Thoracic aorta (tissue), 2 donors: ENCODE results near the gene TXNRD2. TPM values are rescaled to one million over a fixed set of nuclear protein-coding genes. Genes with fewer than 3 reads are reported as not detected.

ENCODE experiments used
- ATAC-seq: fragments of 150-250 bp; one replicate; pipeline ENCODE4 v1.8.0; 2017; ENCODE audit warnings: low read depth; ENCODE audit not compliant: insufficient number of reproducible peaks, low FRiP score
- DNase-seq: peaks from one replicate; pipeline ENCODE4 v3.0.0-alpha.2; 2020; ENCODE audit warnings: low spot score
- H3K27ac ChIP-seq, 2 donors: fragments of 200-600 bp; sonication (generic); 1 replicate in 1 of 2; 2 replicates in 1 of 2; pipeline ENCODE4 v1.5.1; 2016; ENCODE audit warnings: mild to moderate bottlenecking in 2 of 2, moderate library complexity in 2 of 2
- H3K27me3 ChIP-seq: fragments of 200-600 bp; sonication (generic); replicated peaks from 2 replicates; pipeline ENCODE4 v1.6.0; 2016; ENCODE audit warnings: mild to moderate bottlenecking; ENCODE audit not compliant: insufficient read depth
- H3K36me3 ChIP-seq: fragments of 200-600 bp; sonication (generic); one replicate; pipeline ENCODE4 v1.5.1; 2016
- H3K4me1 ChIP-seq, 2 donors: fragments of 200-600 bp; sonication (generic); 1 replicate in 1 of 2; 2 replicates in 1 of 2; pipeline versions ENCODE4 v1.5.1 to v1.6.0; 2016; ENCODE audit warnings: low read depth in 2 of 2, mild to moderate bottlenecking in 1 of 2; ENCODE audit not compliant: control insufficient read depth in 1 of 2
- H3K4me3 ChIP-seq: fragments of 200-600 bp; sonication (generic); 2 replicates; pipeline ENCODE4 v1.5.1; 2016; ENCODE audit warnings: mild to moderate bottlenecking
- H3K9me3 ChIP-seq: fragments of 200-600 bp; sonication (generic); 2 replicates; pipeline ENCODE4 v1.5.1; 2016
- total RNA-seq, 2 donors: library from RNA; depleted of rRNA; stranded (reverse); fragments of >200 nt; gene quantifications; one replicate each; pipeline versions ENCODE4 v1.1.0 to v1.2.3, GENCODE V29; 2016
- TF ChIP-seq, protein P1 (sequence below): fragments of 200-600 bp; sonication (generic); IDR thresholded peaks from one replicate; pipeline ENCODE4 v1.5.1; 2019; ENCODE audit warnings: antibody characterized with exemption

Gene TXNRD2
- total RNA-seq, 2 donors from 2014 or later = 27.4 to 37.6 TPM

DNA sequence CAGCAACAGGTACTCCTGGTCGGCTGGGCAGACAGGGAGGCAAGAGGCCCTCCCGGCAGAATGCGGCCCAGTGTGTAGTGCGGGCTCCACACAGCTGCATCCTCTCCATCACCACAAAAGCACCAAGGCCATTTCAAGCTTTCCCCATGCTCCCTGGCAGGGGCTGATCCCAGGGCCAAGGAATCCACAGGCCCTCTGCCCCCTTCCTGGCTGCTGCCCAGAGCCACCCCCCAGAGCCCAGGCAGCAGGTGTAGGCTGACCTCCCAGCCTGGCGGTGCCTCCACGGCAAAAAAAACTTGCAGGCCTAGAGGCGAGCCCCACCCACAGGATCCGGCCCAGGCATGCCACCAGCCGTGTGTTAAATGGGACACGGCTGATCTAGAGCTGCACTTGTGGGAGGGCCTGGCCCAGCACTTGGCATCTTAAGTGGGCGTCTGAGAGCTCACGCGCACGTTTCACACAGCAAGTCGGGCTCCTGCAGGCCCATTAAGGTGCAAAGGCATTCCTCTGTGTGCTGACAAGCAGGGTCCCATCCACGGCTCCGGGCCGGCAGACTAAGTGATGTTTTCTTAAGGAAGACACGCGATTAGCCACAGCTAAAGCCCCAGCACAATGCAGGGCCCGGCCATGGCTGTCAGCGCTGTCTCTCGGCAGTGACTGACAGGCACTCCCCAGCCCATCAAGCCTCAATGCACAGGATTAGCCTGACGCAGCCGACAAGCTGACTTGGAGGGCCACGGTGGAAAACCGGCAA, 67.1 kb downstream of the TXNRD2 start:
- no peak for DNase-seq
- Histone ChIP-seq H3K27me3 (no peaks in the 10 kb centered on the region), H3K4me1 (peaks cover 15 to 29% of the 10 kb centered on the region in 2 donors), H3K4me3 (no peak overlapping the region), H3K36me3 (peaks cover 5% of the 10 kb centered on the region), H3K9me3 (no peaks in the 10 kb centered on the region), H3K27ac (peak overlapping the region; percentile 44 to 50)
- TF ChIP-seq, protein P1, sequence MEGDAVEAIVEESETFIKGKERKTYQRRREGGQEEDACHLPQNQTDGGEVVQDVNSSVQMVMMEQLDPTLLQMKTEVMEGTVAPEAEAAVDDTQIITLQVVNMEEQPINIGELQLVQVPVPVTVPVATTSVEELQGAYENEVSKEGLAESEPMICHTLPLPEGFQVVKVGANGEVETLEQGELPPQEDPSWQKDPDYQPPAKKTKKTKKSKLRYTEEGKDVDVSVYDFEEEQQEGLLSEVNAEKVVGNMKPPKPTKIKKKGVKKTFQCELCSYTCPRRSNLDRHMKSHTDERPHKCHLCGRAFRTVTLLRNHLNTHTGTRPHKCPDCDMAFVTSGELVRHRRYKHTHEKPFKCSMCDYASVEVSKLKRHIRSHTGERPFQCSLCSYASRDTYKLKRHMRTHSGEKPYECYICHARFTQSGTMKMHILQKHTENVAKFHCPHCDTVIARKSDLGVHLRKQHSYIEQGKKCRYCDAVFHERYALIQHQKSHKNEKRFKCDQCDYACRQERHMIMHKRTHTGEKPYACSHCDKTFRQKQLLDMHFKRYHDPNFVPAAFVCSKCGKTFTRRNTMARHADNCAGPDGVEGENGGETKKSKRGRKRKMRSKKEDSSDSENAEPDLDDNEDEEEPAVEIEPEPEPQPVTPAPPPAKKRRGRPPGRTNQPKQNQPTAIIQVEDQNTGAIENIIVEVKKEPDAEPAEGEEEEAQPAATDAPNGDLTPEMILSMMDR = no peak
- ATAC-seq = no peak

GRCh38 chr22:19873960-19874306, 67.7 kb downstream of the TXNRD2 start:
- peaks cover 5% of the 10 kb centered on the region for H3K36me3 ChIP-seq
- H3K4me1 ChIP-seq = peaks cover 15 to 29% of the 10 kb centered on the region in 2 donors
- DNase-seq (no peak), ATAC-seq (no peak)
- TF ChIP-seq, protein P1 = no peak
- H3K4me3 ChIP-seq = no peak overlapping the region
- H3K27me3 ChIP-seq = no peaks in the 10 kb centered on the region
- H3K9me3 ChIP-seq = no peaks in the 10 kb centered on the region
- no peak overlapping the region for H3K27ac ChIP-seq

GRCh38 chr22:19873138-19873959, 68.3 kb downstream of the TXNRD2 start:
- Histone ChIP-seq H3K27me3 (no peaks in the 10 kb centered on the region), H3K9me3 (no peaks in the 10 kb centered on the region), H3K36me3 (peaks cover 5% of the 10 kb centered on the region), H3K4me3 (no peak overlapping the region), H3K27ac (no peak overlapping the region), H3K4me1 (peaks cover 15 to 29% of the 10 kb centered on the region in 2 donors)
- DNase-seq = no peak
- TF ChIP-seq, protein P1 = no peak
- no peak for ATAC-seq

DNA sequence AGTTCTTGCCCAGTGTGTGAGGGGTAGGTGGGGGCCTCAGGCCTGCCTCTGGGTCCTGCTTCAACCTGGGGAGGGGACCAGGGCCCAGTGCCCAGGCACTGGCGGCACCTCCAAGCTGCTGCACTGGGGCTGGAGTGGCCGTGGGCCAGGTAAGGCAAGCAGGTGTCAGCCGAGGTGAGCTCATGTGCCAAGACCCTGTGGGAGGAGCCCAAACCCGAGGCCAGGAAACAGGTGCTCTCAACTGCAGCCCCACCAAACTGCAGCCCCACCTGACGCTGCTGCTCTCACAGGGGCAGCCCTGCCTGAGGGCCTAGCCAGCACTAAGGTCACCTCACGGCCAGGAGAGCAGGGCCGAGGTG, 68.9 kb downstream of the TXNRD2 start:
- Histone ChIP-seq H3K27me3 (no peaks in the 10 kb centered on the region), H3K27ac (no peak overlapping the region), H3K4me1 (peaks cover 15 to 29% of the 10 kb centered on the region in 2 donors), H3K9me3 (no peaks in the 10 kb centered on the region), H3K4me3 (no peak overlapping the region), H3K36me3 (no peaks in the 10 kb centered on the region)
- TF ChIP-seq, protein P1 = no peak
- DNase-seq = no peak
- ATAC-seq = no peak
